Measurements from ENCODE around the gene TGM3. TPM values are rescaled to one million over a fixed set of nuclear protein-coding genes. Genes with fewer than 3 reads are reported as not detected.

TGM3 gene
- total RNA-seq, 1 donor from 2014 or later, result not detected

- Mint-ChIP-seq H3K27me3 (ENCODE audit: unreplicated experiment) (peaks cover 1% of the 10 kb centered on the region), H3K36me3 (ENCODE audit: low read depth, unreplicated experiment) (no peaks in the 10 kb centered on the region), H3K4me1 (ENCODE audit: unreplicated experiment) (no peaks in the 10 kb centered on the region), H3K4me3 (ENCODE audit: unreplicated experiment) (no peak overlapping the region), H3K9me3 (ENCODE audit: unreplicated experiment) (no peaks in the 10 kb centered on the region), H3K27ac (ENCODE audit: unreplicated experiment) (no peak overlapping the region)
- no peak for DNase-seq (ENCODE audit: low spot score)
- TF ChIP-seq CTCF (IDR thresholded peaks at IDR 0.05; ENCODE audit: unreplicated experiment), result no peak
Observed at GRCh38 chr20:2303673-2304072, 7.9 kb downstream of the TGM3 start.

- TF ChIP-seq CTCF (IDR thresholded peaks at IDR 0.05; ENCODE audit: unreplicated experiment), result no peak
- Mint-ChIP-seq H3K36me3 (ENCODE audit: low read depth, unreplicated experiment) (no peaks in the 10 kb centered on the region), H3K27ac (ENCODE audit: unreplicated experiment) (no peak overlapping the region), H3K9me3 (ENCODE audit: unreplicated experiment) (no peaks in the 10 kb centered on the region), H3K4me1 (ENCODE audit: unreplicated experiment) (no peaks in the 10 kb centered on the region), H3K4me3 (ENCODE audit: unreplicated experiment) (no peak overlapping the region), H3K27me3 (ENCODE audit: unreplicated experiment) (no peaks in the 10 kb centered on the region)
- DNase-seq (ENCODE audit: low spot score), result no peak
Observed at GRCh38 chr20:2304180-2304579, 8.4 kb downstream of the TGM3 start.

DNA sequence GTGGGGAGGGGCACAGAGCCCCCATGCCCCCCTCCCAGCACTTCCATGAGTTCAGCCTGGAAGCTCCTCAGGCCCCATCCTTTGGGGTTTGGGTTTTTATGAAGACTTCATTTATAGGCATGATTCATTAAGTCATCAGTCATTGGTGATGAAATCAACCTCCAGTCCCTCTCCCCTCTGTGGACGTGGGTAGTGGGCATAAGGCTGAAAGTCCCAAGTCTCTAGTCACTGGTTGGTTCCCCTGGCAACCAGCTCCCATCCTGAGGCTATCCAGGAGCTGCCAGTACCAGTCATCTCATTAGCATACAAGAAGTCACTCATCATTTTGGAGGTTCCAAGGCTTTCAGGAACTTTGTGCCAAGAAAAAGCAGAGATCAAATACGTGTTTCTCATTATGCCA is 9.2 kb downstream of the TGM3 start:
- no peak overlapping the region for H3K27ac Mint-ChIP-seq (ENCODE audit: unreplicated experiment)
- H3K9me3 Mint-ChIP-seq (ENCODE audit: unreplicated experiment), result no peaks in the 10 kb centered on the region
- no peak overlapping the region for H3K4me3 Mint-ChIP-seq (ENCODE audit: unreplicated experiment)
- H3K36me3 Mint-ChIP-seq (ENCODE audit: low read depth, unreplicated experiment), result no peaks in the 10 kb centered on the region
- no peak for DNase-seq (ENCODE audit: low spot score)
- H3K4me1 Mint-ChIP-seq (ENCODE audit: unreplicated experiment), result no peaks in the 10 kb centered on the region
- no peaks in the 10 kb centered on the region for H3K27me3 Mint-ChIP-seq (ENCODE audit: unreplicated experiment)
- TF ChIP-seq CTCF (IDR thresholded peaks at IDR 0.05; ENCODE audit: unreplicated experiment), result no peak

DNA sequence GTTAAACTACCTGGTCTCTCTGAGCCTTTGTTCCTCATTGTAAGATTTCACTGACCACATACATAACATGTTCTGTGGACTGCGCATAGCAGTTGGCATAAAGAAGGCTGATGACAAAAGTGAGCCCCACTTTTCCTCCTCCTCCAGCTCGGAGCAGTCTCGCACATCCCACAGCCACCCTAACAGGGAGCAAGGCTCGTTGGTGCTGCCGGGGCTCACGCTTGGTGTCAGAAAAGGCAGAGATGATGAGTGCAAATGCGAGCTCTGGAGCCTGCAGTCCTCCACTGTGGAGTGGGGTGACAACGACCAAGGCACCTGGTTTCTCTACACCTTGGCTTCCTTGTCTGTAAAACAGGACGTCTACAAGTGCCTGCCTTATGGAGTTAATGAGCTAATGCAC is 9.7 kb downstream of the TGM3 start:
- Mint-ChIP-seq H3K27ac (ENCODE audit: unreplicated experiment) (no peak overlapping the region), H3K27me3 (ENCODE audit: unreplicated experiment) (no peaks in the 10 kb centered on the region), H3K9me3 (ENCODE audit: unreplicated experiment) (no peaks in the 10 kb centered on the region), H3K36me3 (ENCODE audit: low read depth, unreplicated experiment) (no peaks in the 10 kb centered on the region), H3K4me3 (ENCODE audit: unreplicated experiment) (no peak overlapping the region), H3K4me1 (ENCODE audit: unreplicated experiment) (no peaks in the 10 kb centered on the region)
- TF ChIP-seq CTCF (IDR thresholded peaks at IDR 0.05; ENCODE audit: unreplicated experiment), result no peak
- DNase-seq (ENCODE audit: low spot score), result no peak

DNA sequence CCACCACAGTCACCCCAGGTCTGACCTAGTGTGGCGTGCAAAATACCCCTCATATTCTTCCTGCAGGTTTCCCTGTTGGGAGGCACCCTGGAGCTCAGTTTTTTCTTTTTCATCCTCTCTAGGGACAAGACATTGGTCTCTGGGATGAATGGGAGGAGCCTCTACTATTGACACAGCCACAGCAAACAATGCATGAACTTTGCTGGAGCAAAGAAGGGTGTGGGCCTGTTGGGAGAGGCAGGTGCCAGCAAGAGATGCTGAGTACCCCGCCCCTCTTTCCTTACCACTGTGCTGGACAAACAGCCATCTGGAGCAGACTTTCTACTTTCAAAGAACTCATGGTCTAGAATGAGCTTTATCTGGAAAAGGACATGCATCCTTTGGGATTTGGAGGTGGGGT is 10.1 kb downstream of the TGM3 start:
- H3K27ac Mint-ChIP-seq (ENCODE audit: unreplicated experiment), result no peak overlapping the region
- TF ChIP-seq CTCF (IDR thresholded peaks at IDR 0.05; ENCODE audit: unreplicated experiment), result no peak
- H3K27me3 Mint-ChIP-seq (ENCODE audit: unreplicated experiment), result no peaks in the 10 kb centered on the region
- no peak for DNase-seq (ENCODE audit: low spot score)
- no peaks in the 10 kb centered on the region for H3K4me1 Mint-ChIP-seq (ENCODE audit: unreplicated experiment)
- H3K4me3 Mint-ChIP-seq (ENCODE audit: unreplicated experiment), result no peak overlapping the region
- no peaks in the 10 kb centered on the region for H3K9me3 Mint-ChIP-seq (ENCODE audit: unreplicated experiment)
- H3K36me3 Mint-ChIP-seq (ENCODE audit: low read depth, unreplicated experiment), result no peaks in the 10 kb centered on the region
